Endothelial cell of umbilical vein (primary cell): ENCODE data around the gene TSPAN18. TPM values are rescaled to one million over a fixed set of nuclear protein-coding genes. Genes with fewer than 3 reads are reported as not detected.

Experiments used
- BruUV-seq: library from RNA; stranded (reverse); fragments of 400-500 nt; replicated peaks from 2 replicates; lab custom pipeline; 2021; lab: Mats Ljungman, UMichigan
- CTCF ChIA-PET: fragments of 300-600, 350-600 bp; sonication (Branson Sonifier 250); formaldehyde crosslinking; loops from one replicate; lab custom pipeline; 2021; ENCODE audit warnings: antibody characterized with exemption, inconsistent platforms; lab: Charles Lee
- POLR2A ChIA-PET: fragments of 300-600, 350-600 bp; sonication (Branson Sonifier 250); formaldehyde crosslinking; loops from one replicate; lab custom pipeline; 2021; ENCODE audit warnings: antibody characterized with exemption, inconsistent platforms; lab: Charles Lee
- DNase-seq: peaks from one replicate; pipeline ENCODE4 v3.0.0-alpha.2; 2011; ENCODE audit warnings: low read depth, low spot score
- FAIRE-seq: peaks from 2 replicates; lab custom pipeline; 2011; peaks lifted over from hg19 to GRCh38; lab: Jason Lieb, UNC
- H2AFZ ChIP-seq: 2 replicates; pipeline ENCODE4 v1.6.0; 2012; ENCODE audit warnings: low read depth, low read length, control low read depth, inconsistent platforms
- H3K27ac ChIP-seq: 2 replicates; pipeline ENCODE4 v1.5.1; 2011; ENCODE audit warnings: low read depth, mild to moderate bottlenecking, control low read depth, low read length, moderate library complexity; ENCODE audit not compliant: insufficient read depth
- H3K27me3 ChIP-seq, 2 experiments: 2 replicates each; pipeline versions ENCODE4 v1.6.0 to v1.6.1; 2011; ENCODE audit warnings: low read length in 2 of 2, mixed read lengths in 1 of 2; ENCODE audit not compliant: control insufficient read depth in 2 of 2, insufficient read depth in 2 of 2
- H3K36me3 ChIP-seq, 2 experiments: 2 replicates in 1 of 2; 3 replicates in 1 of 2; pipeline ENCODE4 v1.5.1; 2011; ENCODE audit warnings: low read length in 2 of 2, mild to moderate bottlenecking in 1 of 2, moderate library complexity in 1 of 2; ENCODE audit not compliant: control insufficient read depth in 2 of 2, insufficient read depth in 2 of 2; ENCODE audit errors: extremely low read depth in 1 of 2
- H3K4me1 ChIP-seq: 3 replicates; pipeline ENCODE4 v1.5.1; 2011; ENCODE audit warnings: mild to moderate bottlenecking, low read length; ENCODE audit not compliant: control insufficient read depth, insufficient read depth; ENCODE audit errors: extremely low read depth
- H3K4me2 ChIP-seq: 2 replicates; pipeline ENCODE4 v1.6.1; 2011; ENCODE audit warnings: low read length, control low read depth, mixed read lengths; ENCODE audit not compliant: insufficient read depth
- H3K4me3 ChIP-seq, 3 experiments: fragments of 200-600 bp in 1 of 3; sonication (generic), shearing (Covaris generic) in 1 of 3; replicated peaks in 1 of 3; 2 replicates each; pipeline ENCODE4 v1.5.1; 2011 to 2016; ENCODE audit warnings: control low read depth in 3 of 3, low read length in 3 of 3, mild to moderate bottlenecking in 2 of 3, inconsistent platforms in 1 of 3, low read depth in 1 of 3, moderate library complexity in 1 of 3; ENCODE audit not compliant: insufficient read depth in 1 of 3
- H3K79me2 ChIP-seq: 2 replicates; pipeline ENCODE4 v1.6.0; 2012; ENCODE audit warnings: low read length, inconsistent platforms; ENCODE audit not compliant: control insufficient read depth, insufficient read depth
- H3K9ac ChIP-seq: replicated peaks from 2 replicates; pipeline ENCODE3; 2011; ENCODE audit warnings: low read length, control low read depth; ENCODE audit not compliant: insufficient read depth; ENCODE audit errors: extremely low read depth
- H3K9me1 ChIP-seq: replicated peaks from 3 replicates; pipeline ENCODE4 v1.6.0; 2011; ENCODE audit warnings: mild to moderate bottlenecking, low read length; ENCODE audit not compliant: control insufficient read depth, insufficient read depth; ENCODE audit errors: extremely low read depth
- H3K9me3 ChIP-seq: replicated peaks from 2 replicates; pipeline ENCODE4 v1.5.1; 2012; ENCODE audit warnings: low read length, inconsistent platforms; ENCODE audit not compliant: control insufficient read depth, insufficient read depth
- H4K20me1 ChIP-seq: replicated peaks from 2 replicates; pipeline ENCODE3; 2011; ENCODE audit warnings: mild to moderate bottlenecking, low read length; ENCODE audit not compliant: control insufficient read depth, insufficient read depth; ENCODE audit errors: extremely low read depth
- CTCF ChIP-seq, 2 donors: IDR thresholded peaks; 1 replicate in 1 of 2; 2 replicates in 1 of 2; pipeline ENCODE4 v1.5.1; 2011; ENCODE audit warnings: low read length in 2 of 2, mild to moderate bottlenecking in 2 of 2, moderate library complexity in 2 of 2, control low read depth in 1 of 2, inconsistent platforms in 1 of 2, low read depth in 1 of 2; ENCODE audit not compliant: insufficient read depth in 1 of 2; ENCODE audit errors: extremely low read depth in 1 of 2
- MAX ChIP-seq: IDR thresholded peaks from 2 replicates; pipeline ENCODE4 v1.6.1; 2011; ENCODE audit not compliant: insufficient read depth, insufficient read length
- POLR2A ChIP-seq: IDR thresholded peaks from 2 replicates; pipeline ENCODE4 v1.6.1; 2012; ENCODE audit warnings: low read depth, mild to moderate bottlenecking, control low read depth, low read length
- dilution Hi-C: fragments of 300-500 bp; cut with MboI; formaldehyde crosslinking; loops from one replicate; pipeline ENCODE4 v1.15.0; 2019; ENCODE audit warnings: low sequenced_read_pairs; ENCODE audit not compliant: extremely low pct_ligation_motif_present
- intact Hi-C: fragments of 100-400 bp; cut with micrococcal nuclease; formaldehyde crosslinking; loops from one replicate; pipeline ENCODE4 v1.10.0; 2022
- polyA plus RNA-seq, 4 experiments: library from polyadenylated mRNA; depleted of rRNA in 3 of 4; stranded (reverse) in 3 of 4; unstranded in 1 of 4; fragments of >200 nt; gene quantifications; 2 replicates each; pipeline versions ENCODE4 v1.2.1 to v1.2.3, GENCODE V29; 2011 to 2012; ENCODE audit warnings: missing spikeins in 1 of 4
- total RNA-seq: library from RNA; stranded (reverse); gene quantifications from 2 replicates; pipeline ENCODE4 v1.2.3, GENCODE V29; 2021

Gene TSPAN18
- total and polyA plus RNA-seq, 2 donors (not counting 3 experiments of a cell fraction or from before 2014, with no cell fraction given), result 32.2 to 118 TPM

- ChIA-PET POLR2A (no interaction called here), CTCF (interaction anchor here (0.9 to 2.7 kb wide), 13 partner anchors 9 to 295 kb away, joined by 3 to 187 read pairs (median 11); partner anchors contain the start of gene TSPAN18)
- Histone ChIP-seq H4K20me1 (no peaks in the 10 kb centered on the region), H3K9ac (no peak overlapping the region), H3K4me1 (peaks cover 2% of the 10 kb centered on the region), H3K36me3 (peaks cover 0 to 10% of the 10 kb centered on the region in 2 experiments), H2AFZ (no peak overlapping the region), H3K9me3 (no peaks in the 10 kb centered on the region), H3K4me2 (no peak overlapping the region), H3K27ac (no peak overlapping the region), H3K4me3 (no peak overlapping the region), H3K27me3 (no peaks in the 10 kb centered on the region), H3K9me1 (no peaks in the 10 kb centered on the region), H3K79me2 (no peaks in the 10 kb centered on the region)
- no peak for FAIRE-seq
- DNase-seq, result no peak
- TF ChIP-seq POLR2A (no peak), MAX (peak; percentile 34)
- intact Hi-C loops (no loop called here), dilution Hi-C loops (no loop called here)
- no TSS peak for BruUV-seq
These were observed 185.7 kb downstream of the TSPAN18 start for GRCh38 chr11:44912270-44912987.

- H3K27me3 ChIP-seq, result no peaks in the 10 kb centered on the region
- CTCF ChIA-PET, result interaction anchor here (0.9 to 3.3 kb wide), 4 partner anchors 13 to 296 kb away, joined by 3 to 12 read pairs (median 3); no protein-coding TSS in a partner anchor
- peak; percentile 64 for FAIRE-seq
These were observed 186.7 kb downstream of the TSPAN18 start for GRCh38 chr11:44913502-44913901.

More at GRCh38 chr11:44913502-44913901, 186.7 kb downstream of the TSPAN18 start:
- Histone ChIP-seq H3K4me3 (no peak overlapping the region), H3K27ac (no peak overlapping the region), H2AFZ (no peak overlapping the region), H3K4me1 (peaks cover 2% of the 10 kb centered on the region), H3K79me2 (no peaks in the 10 kb centered on the region), H3K9me3 (no peaks in the 10 kb centered on the region), H4K20me1 (no peaks in the 10 kb centered on the region), H3K36me3 (peaks cover 0 to 10% of the 10 kb centered on the region in 2 experiments), H3K9ac (no peak overlapping the region), H3K4me2 (no peak overlapping the region), H3K9me1 (no peaks in the 10 kb centered on the region)
- no TSS peak for BruUV-seq
- intact Hi-C loops (no loop called here), dilution Hi-C loops (no loop called here)
- no peak for DNase-seq
- POLR2A ChIA-PET, result no interaction called here
- TF ChIP-seq MAX, result no peak
- TF ChIP-seq CTCF (IDR thresholded peaks at IDR 0.05; ENCODE audit: extremely low read depth in 1 of 2, insufficient read depth in 1 of 2, low read depth in 1 of 2, low read length in 2 of 2), result no peak
